Pericardium fibroblast (primary cell): ENCODE data around the gene MS4A14. TPM values are rescaled to one million over a fixed set of nuclear protein-coding genes. Genes with fewer than 3 reads are reported as not detected.

Experiments
- total RNA-seq: library from RNA; depleted of rRNA; stranded (reverse); fragments of >200 nt; gene quantifications from 2 replicates; pipeline ENCODE4 v1.2.3, GENCODE V29; 2015

Gene MS4A14
- total RNA-seq: not detected in 2 replicates

GRCh38 chr11:60396382-60396781, at the start of gene MS4A14:
TSS of gene MS4A14 (plus strand) at chr11:60396459. CDS start at chr11:60396579, 120 bp downstream.

GRCh38 chr11:60378354-60378753, 17.9 kb upstream of the MS4A14 start, which contains the start of gene MS4A7:
TSS of gene MS4A7 (plus strand) at chr11:60378532. CDS start at chr11:60383142, 4,610 bp downstream.

GRCh38 chr11:60429272-60429671, 33.0 kb downstream of the MS4A14 start, which contains the start of gene MS4A5:
TSS of gene MS4A5 (plus strand) at chr11:60429572. CDS start at chr11:60429675, 103 bp downstream.

GRCh38 chr11:60455531-60456042, 59.3 kb downstream of the MS4A14 start, which contains the start of gene MS4A1:
TSS of gene MS4A1 (plus strand) at chr11:60455847. CDS start at chr11:60462375, 6,528 bp downstream.

Other genes starting within 250 kb of the MS4A14 start
- gene MS4A6A, start 213.4 kb upstream of the MS4A14 start, total RNA-seq: not detected in 2 replicates
- not detected in 2 replicates for gene MS4A4E, start 153.3 kb upstream of the MS4A14 start, total RNA-seq
- not detected in 2 replicates for gene MS4A4A, start 115.8 kb upstream of the MS4A14 start, total RNA-seq
- not detected in 2 replicates for gene MS4A6E, start 69.2 kb upstream of the MS4A14 start, total RNA-seq
- gene MS4A7, start 17.9 kb upstream of the MS4A14 start, total RNA-seq: not detected in 2 replicates
- gene MS4A5, start 33.1 kb downstream of the MS4A14 start, total RNA-seq: not detected in 2 replicates
- not detected in 2 replicates for gene MS4A1, start 59.4 kb downstream of the MS4A14 start, total RNA-seq
- gene MS4A12, start 96.3 kb downstream of the MS4A14 start, total RNA-seq: not detected in 2 replicates
- not detected in 2 replicates for gene MS4A13, start 118.9 kb downstream of the MS4A14 start, total RNA-seq